ENCODE measurements around the gene ADAD1. TPM values are rescaled to one million over a fixed set of nuclear protein-coding genes. Genes with fewer than 3 reads are reported as not detected.

Gene ADAD1
- total RNA-seq, 1 experiment from 2014 or later, result not detected

GRCh38 chr4:122356317-122356808 is 22.4 kb upstream of the ADAD1 start:
- Histone ChIP-seq H2AK5ac (ENCODE audit: insufficient read length, low read length) (no peak overlapping the region), H3K23me2 (ENCODE audit: insufficient read length, low read depth, low read length, poor library complexity, severe bottlenecking) (no peaks in the 10 kb centered on the region), H3K14ac (ENCODE audit: insufficient read depth, low read length) (no peak overlapping the region), H3K56ac (ENCODE audit: insufficient read length, low read depth, low read length) (no peak overlapping the region), H4K5ac (ENCODE audit: insufficient read length, low read depth, low read length) (no peak overlapping the region), H3K27me3 (ENCODE audit: insufficient read depth, low read length) (no peaks in the 10 kb centered on the region), H2BK20ac (ENCODE audit: low read depth, low read length, poor library complexity, severe bottlenecking) (no peak overlapping the region), H3K27ac (ENCODE audit: insufficient read length, low read depth, low read length) (no peak overlapping the region), H3K18ac (ENCODE audit: insufficient read length, low read depth, low read length) (no peak overlapping the region), H3K9ac (ENCODE audit: extremely low read depth, insufficient read length, low read length) (no peak overlapping the region), H2BK5ac (ENCODE audit: insufficient read length, low read length) (no peak overlapping the region), H3K79me1 (ENCODE audit: insufficient read depth, low read depth, low read length, poor library complexity, severe bottlenecking) (no peaks in the 10 kb centered on the region), H2BK120ac (ENCODE audit: low read depth, low read length, poor library complexity, severe bottlenecking) (no peak overlapping the region), H2BK15ac (ENCODE audit: low read depth, low read length) (no peak overlapping the region), H3K4ac (ENCODE audit: low read depth, low read length) (no peak overlapping the region), H3K4me1 (ENCODE audit: insufficient read depth, low read length) (no peaks in the 10 kb centered on the region), H4K8ac (replicated peaks; ENCODE audit: insufficient read length, low read depth, low read length) (no peak overlapping the region), H4K20me1 (ENCODE audit: control insufficient read depth, insufficient read depth, insufficient read length) (no peaks in the 10 kb centered on the region), H2BK12ac (ENCODE audit: insufficient read length, low read depth, low read length) (no peak overlapping the region), H4K91ac (ENCODE audit: insufficient read length, low read depth, low read length) (no peak overlapping the region), H3T11ph (ENCODE audit: low read length) (no peak overlapping the region), H3K79me2 (ENCODE audit: insufficient read depth, low read length) (no peaks in the 10 kb centered on the region), H2AFZ (ENCODE audit: low read length) (no peak overlapping the region), H3K9me3 (ENCODE audit: control insufficient read depth, low read depth, low read length) (no peaks in the 10 kb centered on the region), H3K23ac (ENCODE audit: insufficient read length, low read depth, low read length) (no peak overlapping the region), H3K4me2 (ENCODE audit: insufficient read depth, insufficient read length, low read length) (no peak overlapping the region)
- Mint-ChIP-seq H3K27ac (no peak overlapping the region), H3K27me3 (ENCODE audit: low read depth) (no peaks in the 10 kb centered on the region), H3K9me3 (no peaks in the 10 kb centered on the region), H3K4me1 (no peaks in the 10 kb centered on the region), H3K4me3 (no peak overlapping the region), H3K36me3 (ENCODE audit: insufficient read depth in 1 of 3, low read depth in 3 of 3) (peaks cover 0 to 19% (median 12%) of the 10 kb centered on the region in 3 experiments; a peak in 3 of 7 replicates)
- TF ChIP-seq CTCF (conservative IDR thresholded peaks at IDR 0.05), result no peak
- no peak for DNase-seq
